Measurements from ENCODE around the gene SLC35B2. TPM values are rescaled to one million over a fixed set of nuclear protein-coding genes. Genes with fewer than 3 reads are reported as not detected.

SLC35B2 gene, protein sequence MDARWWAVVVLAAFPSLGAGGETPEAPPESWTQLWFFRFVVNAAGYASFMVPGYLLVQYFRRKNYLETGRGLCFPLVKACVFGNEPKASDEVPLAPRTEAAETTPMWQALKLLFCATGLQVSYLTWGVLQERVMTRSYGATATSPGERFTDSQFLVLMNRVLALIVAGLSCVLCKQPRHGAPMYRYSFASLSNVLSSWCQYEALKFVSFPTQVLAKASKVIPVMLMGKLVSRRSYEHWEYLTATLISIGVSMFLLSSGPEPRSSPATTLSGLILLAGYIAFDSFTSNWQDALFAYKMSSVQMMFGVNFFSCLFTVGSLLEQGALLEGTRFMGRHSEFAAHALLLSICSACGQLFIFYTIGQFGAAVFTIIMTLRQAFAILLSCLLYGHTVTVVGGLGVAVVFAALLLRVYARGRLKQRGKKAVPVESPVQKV
- total RNA-seq (10 to 100 TPM in 4 of 5 experiments, 1 to 10 TPM in 1; 10.0 to 32.1 (median 17.6) TPM), polyA plus RNA-seq (10 to 100 TPM; 24.5 to 41.7 TPM), total RNA-seq (12.4 reads per million, percentile 40 among the genes with 10 or more reads in this experiment)

DNA sequence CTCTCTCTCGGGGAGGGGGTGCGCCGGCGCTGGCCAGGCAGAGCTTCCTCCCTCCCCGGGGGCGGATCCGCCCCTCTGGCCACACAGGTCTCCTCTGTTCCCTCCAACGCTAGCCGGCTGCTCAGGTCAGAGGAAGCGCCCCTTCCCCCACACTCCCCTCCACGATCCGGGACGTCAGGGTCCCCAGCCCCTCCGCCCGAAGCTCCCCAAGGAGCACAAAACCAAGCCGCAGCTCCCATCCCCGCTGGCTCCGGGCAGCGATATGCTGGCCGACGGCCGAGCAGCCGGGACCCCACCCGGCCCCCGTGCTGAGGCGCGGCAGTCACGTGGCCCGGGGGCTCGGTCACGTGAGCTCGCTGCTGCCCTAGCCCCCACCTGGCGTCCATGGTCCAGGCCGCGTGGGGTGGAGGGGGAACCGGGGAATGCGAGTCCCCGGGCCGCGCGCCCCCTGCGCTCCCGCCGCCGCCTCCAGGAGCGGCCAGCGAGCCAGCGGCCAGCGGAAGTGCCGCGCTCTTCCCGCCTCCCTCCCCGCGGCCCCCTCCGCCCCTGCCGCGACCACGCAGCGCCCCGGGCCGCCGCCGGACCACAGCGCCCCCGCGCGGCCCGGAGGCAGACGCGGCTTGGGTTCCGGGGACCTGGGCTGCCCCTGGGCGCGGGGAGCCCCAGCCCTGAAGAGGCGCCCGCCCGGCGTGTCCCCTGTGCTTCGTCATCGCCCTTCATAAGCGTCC lies at the start of gene SLC35B2:
Gene SLC35B2, minus strand, starts transcription at position 504 of the 728 bp plus-strand sequence. Its CDS starts 118 bp downstream, at position 386.
- peak; percentile 53 to 83 (median 69) for DNase-seq
- H3K9me3 Mint-ChIP-seq = peaks cover 0 to 6% (median 0%) of the 10 kb centered on the region in 11 donors
- ATAC-seq = peak; percentile 87
- H3K27ac ChIP-seq (ENCODE audit: low read depth, low read length) = peak within 1 kb of the TSS; percentile 87
- H3K4me3 Mint-ChIP-seq = peak within 1 kb of the TSS; percentile 80 to 94 (median 92)
- peaks cover 7 to 57% (median 9%) of the 10 kb centered on the region in 3 experiments for H3K36me3 ChIP-seq (ENCODE audit: control insufficient read depth in 2 of 3, insufficient read depth in 3 of 3, low read length in 3 of 3)
- CTCF ChIA-PET = interaction anchor here (0.7 to 2.7 kb wide), 11 partner anchors 8 to 125 kb away, joined by 3 to 22 read pairs (median 5); partner anchors contain the start of genes AARS2 and HSP90AB1
- POLR2A ChIA-PET = interaction anchor here (0.6 to 4.7 kb wide), 9 partner anchors 10 to 125 kb away, joined by 3 to 142 read pairs (median 3); partner anchors contain the start of genes AARS2 and HSP90AB1
- H3K9me3 ChIP-seq (ENCODE audit: control insufficient read depth in 2 of 3, low read length in 3 of 3) = no peaks in the 10 kb centered on the region
- peaks cover 0 to 40% (median 18%) of the 10 kb centered on the region in 5 donors for H3K36me3 Mint-ChIP-seq
- H3K4me1 ChIP-seq (ENCODE audit: control insufficient read depth in 2 of 2, insufficient read depth in 2 of 2, low read length in 2 of 2) = peaks cover 14 to 18% of the 10 kb centered on the region in 2 donors
- intact Hi-C loops (cut with micrococcal nuclease) = loop anchor here (1.0 to 5.0 kb wide), 6 partner anchors 8 to 1805 kb away; partner anchors contain the start of genes HSP90AB1 (in 2 of the 2), NFKBIE (in 2 of the 2) and TRERF1 (in 1 of the 2)
- peak within 1 kb of the TSS; percentile 74 for H3K4me3 ChIP-seq (ENCODE audit: low read length)
- peak within 1 kb of the TSS; percentile 75 to 97 (median 89) for H3K27ac Mint-ChIP-seq
- H3K27me3 ChIP-seq (ENCODE audit: control insufficient read depth in 2 of 2, insufficient read depth in 2 of 2, low read length in 2 of 2) = no peaks in the 10 kb centered on the region
- peaks cover 21 to 64% (median 60%) of the 10 kb centered on the region in 7 donors for H3K4me1 Mint-ChIP-seq
- H3K27me3 Mint-ChIP-seq = no peaks in the 10 kb centered on the region

DNA sequence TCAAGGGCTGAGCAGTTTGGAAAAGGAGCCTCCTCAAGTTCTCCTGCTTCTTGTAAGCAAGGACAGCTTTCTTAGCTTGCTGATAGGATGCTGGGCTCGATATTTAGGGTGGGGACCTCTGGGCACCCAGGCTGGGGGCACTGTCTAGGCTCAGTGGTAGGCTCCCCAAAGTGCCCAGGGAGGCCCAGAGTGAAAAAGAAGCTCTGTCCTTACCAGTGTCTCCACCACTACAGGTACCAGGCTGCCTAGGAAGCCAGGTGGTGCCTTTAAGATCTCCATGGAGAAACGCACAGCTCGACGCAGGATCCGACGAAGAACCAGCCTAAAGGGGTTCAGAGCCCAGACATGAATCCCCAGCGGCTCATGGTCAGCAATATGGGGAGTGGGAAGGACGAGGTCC lies 49.4 kb upstream of the SLC35B2 start:
- no peaks in the 10 kb centered on the region for H3K9me3 Mint-ChIP-seq
- Histone ChIP-seq H3K36me3 (ENCODE audit: control insufficient read depth in 2 of 3, insufficient read depth in 3 of 3, low read length in 3 of 3) (peaks cover 0 to 96% (median 16%) of the 10 kb centered on the region in 3 experiments), H3K9me3 (ENCODE audit: control insufficient read depth in 2 of 3, low read length in 3 of 3) (no peaks in the 10 kb centered on the region), H3K27ac (ENCODE audit: low read depth, low read length) (no peak overlapping the region), H3K27me3 (ENCODE audit: control insufficient read depth in 2 of 2, insufficient read depth in 2 of 2, low read length in 2 of 2) (no peaks in the 10 kb centered on the region), H3K4me3 (ENCODE audit: low read length) (no peak overlapping the region), H3K4me1 (ENCODE audit: control insufficient read depth in 2 of 2, insufficient read depth in 2 of 2, low read length in 2 of 2) (no peaks in the 10 kb centered on the region)
- peaks cover 11 to 34% (median 16%) of the 10 kb centered on the region in 5 donors for H3K36me3 Mint-ChIP-seq
- no peak overlapping the region for H3K4me3 Mint-ChIP-seq
- ATAC-seq (no peak), DNase-seq (no peak)
- no peaks in the 10 kb centered on the region for H3K27me3 Mint-ChIP-seq
- no peak overlapping the region for H3K27ac Mint-ChIP-seq
- H3K4me1 Mint-ChIP-seq = peaks cover 6 to 15% (median 9%) of the 10 kb centered on the region in 7 donors
- intact Hi-C loops (cut with micrococcal nuclease) = no loop called here
- POLR2A ChIA-PET = no interaction called here
- CTCF ChIA-PET = interaction anchor here (3.5 to 4.8 kb wide), 2 partner anchors 11 to 39 kb away, joined by 16 to 50 read pairs; partner anchors contain the start of gene TMEM151B

DNA sequence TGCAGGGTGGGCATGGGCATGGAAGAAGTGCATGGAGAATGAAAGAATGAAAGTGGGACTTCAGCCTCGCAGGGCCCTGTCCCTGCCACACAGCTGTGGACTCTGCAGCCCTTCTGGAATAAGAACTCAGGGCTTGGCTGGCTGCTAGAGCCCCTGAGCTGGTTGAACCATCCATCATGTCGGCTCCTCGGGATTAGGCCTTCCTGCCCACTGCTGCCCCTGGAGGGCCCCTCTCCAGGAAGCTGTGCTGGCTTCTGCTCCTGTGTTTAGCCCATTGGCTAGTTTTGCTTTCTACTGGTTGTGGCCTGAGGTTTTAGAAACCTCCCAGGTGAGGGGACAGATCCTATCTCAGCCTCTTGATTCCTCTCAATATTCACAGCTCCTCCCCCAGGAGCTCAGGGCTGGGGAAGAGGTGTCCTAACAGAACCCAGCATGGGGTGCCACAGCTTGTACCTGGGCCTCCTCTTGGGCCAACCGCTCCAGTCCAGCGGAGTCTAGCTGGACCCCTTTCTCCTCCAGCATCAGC lies 47.9 kb upstream of the SLC35B2 start:
- Mint-ChIP-seq H3K4me1 (peaks cover 3 to 10% (median 6%) of the 10 kb centered on the region in 7 donors), H3K27me3 (no peaks in the 10 kb centered on the region), H3K36me3 (peaks cover 15 to 42% (median 19%) of the 10 kb centered on the region in 5 donors), H3K4me3 (no peak overlapping the region), H3K27ac (no peak overlapping the region), H3K9me3 (no peaks in the 10 kb centered on the region)
- ATAC-seq (no peak), DNase-seq (no peak)
- CTCF ChIA-PET = interaction anchor here (0.6 to 4.8 kb wide), 7 partner anchors 9 to 71 kb away, joined by 3 to 50 read pairs (median 3); partner anchors contain the start of gene TMEM151B
- Histone ChIP-seq H3K27me3 (ENCODE audit: control insufficient read depth in 2 of 2, insufficient read depth in 2 of 2, low read length in 2 of 2) (no peaks in the 10 kb centered on the region), H3K4me3 (ENCODE audit: low read length) (no peak overlapping the region), H3K4me1 (ENCODE audit: control insufficient read depth in 2 of 2, insufficient read depth in 2 of 2, low read length in 2 of 2) (no peaks in the 10 kb centered on the region), H3K27ac (ENCODE audit: low read depth, low read length) (no peak overlapping the region), H3K36me3 (ENCODE audit: control insufficient read depth in 2 of 3, insufficient read depth in 3 of 3, low read length in 3 of 3) (peaks cover 0 to 96% (median 10%) of the 10 kb centered on the region in 3 experiments), H3K9me3 (ENCODE audit: control insufficient read depth in 2 of 3, low read length in 3 of 3) (no peaks in the 10 kb centered on the region)
- intact Hi-C loops (cut with micrococcal nuclease) = no loop called here
- POLR2A ChIA-PET = interaction anchor here (1.9 kb wide), 1 partner anchor 37 kb away, joined by 5 read pairs; no protein-coding TSS in a partner anchor

DNA sequence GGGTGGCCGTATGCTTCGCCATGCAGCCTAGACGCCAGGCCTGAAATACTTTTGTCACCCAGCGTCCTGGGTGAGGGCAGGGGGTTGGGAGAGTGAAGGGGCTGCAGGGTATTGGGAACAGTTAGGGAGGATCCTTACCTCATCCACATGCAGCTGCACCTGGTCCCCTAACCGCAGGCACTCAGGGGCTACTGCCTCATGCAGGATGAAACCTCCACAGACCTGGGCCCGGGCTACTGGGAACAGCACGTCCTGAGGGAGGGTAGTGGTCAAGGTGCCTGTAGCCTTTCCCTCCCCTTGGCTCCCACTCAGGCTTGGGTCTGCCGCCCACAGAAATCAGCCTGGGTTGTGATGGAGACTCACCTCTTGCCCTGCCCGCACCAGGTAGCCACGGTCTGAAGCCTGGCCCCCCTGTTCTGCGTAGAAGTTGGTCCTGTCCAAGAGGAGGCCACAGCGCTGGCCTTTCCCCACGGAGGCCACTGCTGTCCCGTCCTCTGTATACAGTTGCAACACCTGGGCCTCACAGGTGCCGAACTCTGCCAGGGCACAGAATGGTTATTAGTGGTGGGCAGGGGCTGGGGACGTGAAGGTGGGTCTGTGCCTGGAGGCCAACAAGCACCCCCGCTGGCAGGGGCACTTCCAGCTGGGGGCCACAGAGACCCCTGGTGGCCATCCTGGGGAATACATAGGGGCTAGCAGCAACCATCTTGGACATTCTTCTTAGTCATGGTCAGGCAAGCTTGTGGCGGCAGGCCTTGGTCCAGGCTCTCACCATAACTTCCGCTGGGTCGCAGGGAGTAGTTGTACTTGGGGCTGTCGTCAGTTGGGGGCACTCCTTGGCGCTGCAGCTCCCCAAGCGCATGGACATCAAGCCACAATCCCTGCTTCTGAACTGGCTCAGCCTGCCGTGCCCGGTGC lies 47.2 kb upstream of the SLC35B2 start:
- ATAC-seq (peak; percentile 80), DNase-seq (peak in 7 of 9 donors; percentile 13 to 53 (median 27))
- ChIA-PET POLR2A (interaction anchor here (1.2 to 1.9 kb wide), 2 partner anchors 8 to 36 kb away, joined by 3 to 5 read pairs; partner anchors contain the start of gene AARS2), CTCF (interaction anchor here (0.6 to 4.8 kb wide), 9 partner anchors 8 to 129 kb away, joined by 3 to 50 read pairs (median 3); partner anchors contain the start of genes AARS2 and TMEM151B)
- Histone ChIP-seq H3K4me1 (ENCODE audit: control insufficient read depth in 2 of 2, insufficient read depth in 2 of 2, low read length in 2 of 2) (no peaks in the 10 kb centered on the region), H3K27me3 (ENCODE audit: control insufficient read depth in 2 of 2, insufficient read depth in 2 of 2, low read length in 2 of 2) (no peaks in the 10 kb centered on the region), H3K9me3 (ENCODE audit: control insufficient read depth in 2 of 3, low read length in 3 of 3) (no peaks in the 10 kb centered on the region), H3K4me3 (ENCODE audit: low read length) (no peak overlapping the region), H3K36me3 (ENCODE audit: control insufficient read depth in 2 of 3, insufficient read depth in 3 of 3, low read length in 3 of 3) (peaks cover 0 to 90% (median 3%) of the 10 kb centered on the region in 3 experiments), H3K27ac (ENCODE audit: low read depth, low read length) (no peak overlapping the region)
- no peaks in the 10 kb centered on the region for H3K9me3 Mint-ChIP-seq
- peaks cover 0 to 4% (median 0%) of the 10 kb centered on the region in 7 donors for H3K4me1 Mint-ChIP-seq
- intact Hi-C loops (cut with micrococcal nuclease) = loop anchor here (1.0 kb wide), 2 partner anchors 36 to 132 kb away; no protein-coding TSS in a partner anchor
- H3K36me3 Mint-ChIP-seq = peaks cover 10 to 38% (median 14%) of the 10 kb centered on the region in 5 donors
- peak overlapping the region in 1 of 9 donors; percentile 38 for H3K27ac Mint-ChIP-seq
- no peaks in the 10 kb centered on the region for H3K27me3 Mint-ChIP-seq
- H3K4me3 Mint-ChIP-seq = no peak overlapping the region

DNA sequence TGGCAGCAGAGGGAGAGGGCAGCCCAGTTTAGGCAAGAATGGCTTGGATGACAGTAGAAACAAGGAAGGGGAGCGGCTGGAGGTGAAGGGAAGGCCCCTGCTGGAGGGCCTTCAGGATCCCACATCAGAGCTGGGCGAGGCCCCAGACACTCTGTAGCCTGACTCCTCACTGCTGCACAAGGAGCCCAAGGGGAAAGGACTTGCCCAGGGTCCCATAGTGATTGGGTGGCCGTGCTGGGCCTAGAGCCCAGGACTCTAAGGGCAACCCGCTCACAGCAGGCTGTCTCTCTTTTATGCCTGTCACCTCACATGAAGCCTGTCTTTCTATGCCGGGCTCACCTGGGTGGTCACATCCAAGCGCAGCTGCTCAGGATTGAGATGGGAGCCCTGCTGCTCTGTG lies 46.5 kb upstream of the SLC35B2 start:
- Histone ChIP-seq H3K36me3 (ENCODE audit: control insufficient read depth in 2 of 3, insufficient read depth in 3 of 3, low read length in 3 of 3) (peaks cover 0 to 83% (median 0%) of the 10 kb centered on the region in 3 experiments), H3K27me3 (ENCODE audit: control insufficient read depth in 2 of 2, insufficient read depth in 2 of 2, low read length in 2 of 2) (no peaks in the 10 kb centered on the region), H3K4me3 (ENCODE audit: low read length) (no peak overlapping the region), H3K9me3 (ENCODE audit: control insufficient read depth in 2 of 3, low read length in 3 of 3) (no peaks in the 10 kb centered on the region), H3K4me1 (ENCODE audit: control insufficient read depth in 2 of 2, insufficient read depth in 2 of 2, low read length in 2 of 2) (no peaks in the 10 kb centered on the region), H3K27ac (ENCODE audit: low read depth, low read length) (no peak overlapping the region)
- Mint-ChIP-seq H3K36me3 (peaks cover 10 to 34% (median 14%) of the 10 kb centered on the region in 5 donors), H3K27me3 (peaks cover 0 to 4% (median 0%) of the 10 kb centered on the region in 5 donors), H3K27ac (no peak overlapping the region), H3K4me1 (peaks cover 0 to 6% (median 0%) of the 10 kb centered on the region in 7 donors), H3K4me3 (no peak overlapping the region), H3K9me3 (no peaks in the 10 kb centered on the region)
- no peak for ATAC-seq
- ChIA-PET POLR2A (interaction anchor here (1.2 to 1.4 kb wide), 2 partner anchors 9 to 56 kb away, joined by 3 to 5 read pairs; partner anchors contain the start of genes AARS2 and HSP90AB1), CTCF (interaction anchor here (0.6 to 4.8 kb wide), 4 partner anchors 8 to 128 kb away, joined by 3 to 50 read pairs (median 11); partner anchors contain the start of genes AARS2 and TMEM151B)
- no peak for DNase-seq
- intact Hi-C loops (cut with micrococcal nuclease) = loop anchor here (1.0 kb wide), 2 partner anchors 36 to 132 kb away; no protein-coding TSS in a partner anchor

Measured in naive thymus-derived CD4-positive, alpha-beta T cell (primary cell).